DOHH2 (cell line): ENCODE measurements around the gene HHAT.
"Not testable (repeated sequence)": the region's sequence is repeated elsewhere in the genome, so short reads cannot be mapped to it uniquely, and the experiment has no call there.

ENCODE experiments used
- H3F3A ChIP-seq: fragments of 200-600 bp; sonication (generic), shearing (Covaris generic); 2 replicates; pipeline ENCODE4 v1.6.0; 2016; ENCODE audit warnings: antibody characterized with exemption, mild to moderate bottlenecking; ENCODE audit not compliant: control insufficient read depth, insufficient read depth
- H3K27ac ChIP-seq: fragments of 200-600 bp; sonication (generic); 2 replicates; pipeline ENCODE4 v1.5.1; 2014; ENCODE audit warnings: low read depth, mild to moderate bottlenecking, low read length, moderate library complexity
- H3K27me3 ChIP-seq: fragments of 200-600 bp; sonication (generic); 2 replicates; pipeline ENCODE4 v1.6.1; 2014; ENCODE audit warnings: mild to moderate bottlenecking, low read length, mixed read lengths; ENCODE audit not compliant: control insufficient read depth
- H3K36me3 ChIP-seq: fragments of 200-600 bp; sonication (generic); 2 replicates; pipeline ENCODE4 v1.6.1; 2014; ENCODE audit warnings: mild to moderate bottlenecking, low read length, moderate library complexity, mixed read lengths; ENCODE audit not compliant: control insufficient read depth
- H3K4me1 ChIP-seq: fragments of 200-600 bp; sonication (generic); 2 replicates; pipeline ENCODE4 v1.6.1; 2014; ENCODE audit warnings: mild to moderate bottlenecking, low read length, mixed read lengths; ENCODE audit not compliant: control insufficient read depth
- H3K4me2 ChIP-seq: fragments of 200-600 bp; sonication (generic); 2 replicates; pipeline ENCODE4 v1.6.0; 2014; ENCODE audit warnings: mild to moderate bottlenecking, low read length, moderate library complexity
- H3K4me3 ChIP-seq: fragments of 200-600 bp; sonication (generic); 2 replicates; pipeline ENCODE4 v1.5.1; 2014; ENCODE audit warnings: mild to moderate bottlenecking, low read length, mixed read lengths
- H3K79me2 ChIP-seq: fragments of 200-600 bp; sonication (generic); 2 replicates; pipeline ENCODE4 v1.6.1; 2014; ENCODE audit warnings: mild to moderate bottlenecking, low read length, mixed read lengths; ENCODE audit not compliant: control insufficient read depth
- H3K9me2 ChIP-seq: fragments of 200-600 bp; sonication (generic); replicated peaks from 2 replicates; pipeline ENCODE4 v1.6.1; 2014; ENCODE audit warnings: mild to moderate bottlenecking, low read length, mixed read lengths; ENCODE audit not compliant: control insufficient read depth
- H3K9me3 ChIP-seq: fragments of 200-600 bp; sonication (generic); 2 replicates; pipeline ENCODE4 v1.6.1; 2014; ENCODE audit warnings: antibody characterized with exemption, low read length, mixed read lengths; ENCODE audit not compliant: control insufficient read depth, insufficient read depth
- H4K20me1 ChIP-seq: fragments of 200-600 bp; sonication (generic); 2 replicates; pipeline ENCODE4 v1.6.0; 2014; ENCODE audit warnings: low read depth, mild to moderate bottlenecking, antibody characterized with exemption, low read length, moderate library complexity; ENCODE audit not compliant: control insufficient read depth, insufficient read depth
- EZH2phosphoT487 ChIP-seq: fragments of 200-600 bp; sonication (generic); IDR thresholded peaks from 2 replicates; pipeline ENCODE4 v1.6.1; 2017; ENCODE audit warnings: borderline replicate concordance, mild to moderate bottlenecking, antibody characterized with exemption, low read length, moderate library complexity, mixed read lengths
- TF ChIP-seq, protein P1 (sequence below): fragments of 200-600 bp; sonication (generic); IDR thresholded peaks from one replicate; pipeline ENCODE4 v1.5.1; 2014; ENCODE audit warnings: antibody characterized with exemption, mild to moderate bottlenecking, low read depth, low read length; ENCODE audit not compliant: poor library complexity, severe bottlenecking

The HHAT gene

GRCh38 chr1:210417881-210418280 is 89.2 kb downstream of the HHAT start:
- Histone ChIP-seq H3K36me3 (no peaks in the 10 kb centered on the region), H3K4me3 (no peak overlapping the region), H3K27me3 (no peaks in the 10 kb centered on the region), H3K9me3 (no peaks in the 10 kb centered on the region), H3K4me2 (no peak overlapping the region), H3K79me2 (no peaks in the 10 kb centered on the region), H3F3A (no peaks in the 10 kb centered on the region), H3K4me1 (no peaks in the 10 kb centered on the region), H3K9me2 (no peaks in the 10 kb centered on the region), H4K20me1 (no peaks in the 10 kb centered on the region), H3K27ac (no peak overlapping the region)
- TF ChIP-seq, protein P1, sequence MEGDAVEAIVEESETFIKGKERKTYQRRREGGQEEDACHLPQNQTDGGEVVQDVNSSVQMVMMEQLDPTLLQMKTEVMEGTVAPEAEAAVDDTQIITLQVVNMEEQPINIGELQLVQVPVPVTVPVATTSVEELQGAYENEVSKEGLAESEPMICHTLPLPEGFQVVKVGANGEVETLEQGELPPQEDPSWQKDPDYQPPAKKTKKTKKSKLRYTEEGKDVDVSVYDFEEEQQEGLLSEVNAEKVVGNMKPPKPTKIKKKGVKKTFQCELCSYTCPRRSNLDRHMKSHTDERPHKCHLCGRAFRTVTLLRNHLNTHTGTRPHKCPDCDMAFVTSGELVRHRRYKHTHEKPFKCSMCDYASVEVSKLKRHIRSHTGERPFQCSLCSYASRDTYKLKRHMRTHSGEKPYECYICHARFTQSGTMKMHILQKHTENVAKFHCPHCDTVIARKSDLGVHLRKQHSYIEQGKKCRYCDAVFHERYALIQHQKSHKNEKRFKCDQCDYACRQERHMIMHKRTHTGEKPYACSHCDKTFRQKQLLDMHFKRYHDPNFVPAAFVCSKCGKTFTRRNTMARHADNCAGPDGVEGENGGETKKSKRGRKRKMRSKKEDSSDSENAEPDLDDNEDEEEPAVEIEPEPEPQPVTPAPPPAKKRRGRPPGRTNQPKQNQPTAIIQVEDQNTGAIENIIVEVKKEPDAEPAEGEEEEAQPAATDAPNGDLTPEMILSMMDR = no peak
- TF ChIP-seq EZH2phosphoT487 = no peak

DNA sequence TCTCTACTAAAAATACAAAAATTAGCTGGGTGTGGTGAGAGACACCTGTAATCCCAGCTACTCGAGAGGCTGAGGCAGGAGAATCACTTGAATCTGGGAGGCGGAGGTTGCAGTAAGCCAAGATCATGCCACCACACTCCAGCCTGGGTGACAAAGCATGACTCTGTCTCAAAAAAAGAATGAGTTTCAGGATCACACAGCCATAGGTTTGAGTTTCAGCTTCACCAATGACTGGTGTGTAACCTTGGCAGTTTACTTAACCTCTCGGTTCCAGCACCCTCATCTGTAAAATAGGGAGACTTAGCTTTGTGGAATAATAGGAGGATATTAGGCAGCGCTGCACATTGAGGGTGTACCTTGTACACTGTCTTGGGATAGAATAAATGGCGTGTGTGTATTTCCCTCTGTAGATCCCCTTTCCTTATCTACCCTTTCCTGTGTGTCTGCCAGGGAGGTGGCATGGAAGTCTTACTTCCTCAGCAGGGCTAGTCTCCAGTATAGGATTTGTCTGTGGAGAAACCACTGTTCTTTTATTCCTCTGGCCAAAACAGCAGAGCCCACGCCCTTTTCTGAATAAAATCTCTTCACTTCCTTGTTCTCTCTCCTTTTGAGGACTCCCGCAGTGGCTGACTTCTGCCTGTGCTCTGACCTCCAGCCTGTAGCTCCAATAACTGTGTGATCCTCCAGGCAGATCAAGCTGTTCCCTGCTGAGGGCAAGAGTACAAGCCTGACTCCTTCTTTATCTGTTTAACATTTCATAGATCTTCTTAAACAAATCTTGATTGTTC is 90.4 kb downstream of the HHAT start:
- no peaks in the 10 kb centered on the region for H3K79me2 ChIP-seq
- H3K9me3 ChIP-seq = no peaks in the 10 kb centered on the region
- H3K4me3 ChIP-seq = no peak overlapping the region
- H3K27ac ChIP-seq = no peak overlapping the region
- H3K4me1 ChIP-seq = no peaks in the 10 kb centered on the region
- no peaks in the 10 kb centered on the region for H3K27me3 ChIP-seq
- no peaks in the 10 kb centered on the region for H3K36me3 ChIP-seq
- no peaks in the 10 kb centered on the region for H4K20me1 ChIP-seq
- H3F3A ChIP-seq = no peaks in the 10 kb centered on the region
- H3K9me2 ChIP-seq = no peaks in the 10 kb centered on the region
- no peak overlapping the region for H3K4me2 ChIP-seq
- TF ChIP-seq, protein P1 = no peak
- no peak for TF ChIP-seq EZH2phosphoT487

DNA sequence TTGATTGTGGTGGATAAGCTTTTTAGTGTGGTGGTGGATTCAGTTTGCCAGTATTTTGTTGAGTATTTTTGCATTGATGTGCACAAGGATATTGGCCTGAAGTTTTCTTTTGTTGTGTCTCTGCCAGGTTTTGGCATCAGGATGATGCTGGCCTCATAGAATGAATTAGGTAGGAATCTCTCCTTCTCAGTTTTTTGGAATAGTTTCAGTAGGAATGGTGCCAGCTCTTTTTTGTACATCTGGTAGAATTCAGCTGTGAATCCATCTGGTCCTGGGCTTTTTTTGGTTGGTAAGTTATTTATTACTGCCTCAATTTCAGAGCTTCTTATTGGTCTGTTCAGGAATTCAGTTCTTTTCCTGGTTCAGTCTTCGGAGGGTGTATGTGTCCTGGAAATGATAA is 98.0 kb downstream of the HHAT start:
- not testable (repeated sequence) for H3K27ac ChIP-seq, H3K4me3 ChIP-seq, H3K27me3 ChIP-seq, H3F3A ChIP-seq, H3K4me2 ChIP-seq, H3K9me2 ChIP-seq, H4K20me1 ChIP-seq, H3K79me2 ChIP-seq, H3K36me3 ChIP-seq, H3K4me1 ChIP-seq, H3K9me3 ChIP-seq

DNA sequence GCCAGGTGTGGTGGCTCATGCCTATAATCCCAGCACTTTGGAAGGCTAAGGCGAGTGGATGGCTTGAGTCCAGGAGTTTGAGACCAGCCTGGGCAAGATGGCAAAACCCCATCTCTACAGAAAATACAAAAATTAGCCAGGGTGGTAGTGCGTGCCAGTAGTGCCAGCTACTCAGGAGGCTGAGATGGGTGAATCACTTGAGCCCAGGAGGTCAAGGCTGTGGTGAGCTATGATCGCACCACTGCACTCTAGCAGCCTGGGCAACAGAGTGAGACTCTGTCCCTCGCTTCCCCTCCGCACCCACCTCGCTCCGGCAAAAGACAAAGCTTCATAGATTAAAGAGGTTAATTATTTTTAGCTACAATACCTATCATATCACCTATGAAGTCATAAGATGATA is 100.0 kb downstream of the HHAT start:
- H3K4me1 ChIP-seq = no peaks in the 10 kb centered on the region
- H3K27me3 ChIP-seq = no peaks in the 10 kb centered on the region
- TF ChIP-seq EZH2phosphoT487 = no peak
- TF ChIP-seq, protein P1 = no peak

More for the DNA sequence above, 100.0 kb downstream of the HHAT start:
- Histone ChIP-seq H3K4me2 (no peak overlapping the region), H3K36me3 (no peaks in the 10 kb centered on the region), H3K4me3 (no peak overlapping the region), H3K27ac (no peak overlapping the region), H4K20me1 (no peaks in the 10 kb centered on the region), H3K9me3 (no peaks in the 10 kb centered on the region), H3K9me2 (no peaks in the 10 kb centered on the region), H3F3A (no peaks in the 10 kb centered on the region), H3K79me2 (no peaks in the 10 kb centered on the region)
